Lower leg skin (tissue), 3 donors: Measurements from ENCODE around the gene GRHL1.

Source experiments
- CTCF ChIP-seq, 3 donors: fragments of 450-650 bp; IDR thresholded peaks; one replicate each; pipeline ENCODE4 v1.5.1; 2016; ENCODE audit warnings: antibody characterized with exemption in 3 of 3, mild to moderate bottlenecking in 3 of 3, moderate library complexity in 2 of 3
- POLR2A ChIP-seq, 2 donors: fragments of 450-650 bp; IDR thresholded peaks; one replicate each; pipeline ENCODE4 v1.6.1; 2016 to 2017; ENCODE audit warnings: antibody characterized with exemption in 2 of 2, mild to moderate bottlenecking in 1 of 2, moderate library complexity in 1 of 2

GRCh38 chr2:10030311-10030736, 78.8 kb downstream of the GRHL1 start:
- TF ChIP-seq POLR2A (IDR thresholded peaks at IDR 0.05) (no peak), CTCF (IDR thresholded peaks at IDR 0.05) (no peak)
